ENCODE measurements around the gene ADH1B.
"Not testable (repeated sequence)": the region's sequence is repeated elsewhere in the genome, so short reads cannot be mapped to it uniquely, and the experiment has no call there.

The ADH1B gene

GRCh38 chr4:99321241-99322191 lies at the start of gene ADH1B:
Gene ADH1B, minus strand, starts transcription at chr4:99321401. Its CDS starts 70 bp downstream, at chr4:99321331.
- no peak within 1 kb of the TSS for H3K27ac ChIP-seq
- no peak for TF ChIP-seq CTCF (IDR thresholded peaks at IDR 0.05)
- TF ChIP-seq ZFX (IDR thresholded peaks at IDR 0.05; ENCODE audit: borderline replicate concordance), result no peak

- H3K27ac ChIP-seq, result not testable (repeated sequence)
Observed at GRCh38 chr4:99367817-99368216, 46.6 kb upstream of the ADH1B start.

GRCh38 chr4:99366491-99366890 lies 45.3 kb upstream of the ADH1B start:
- TF ChIP-seq ZFX (IDR thresholded peaks at IDR 0.05; ENCODE audit: borderline replicate concordance) (no peak), CTCF (IDR thresholded peaks at IDR 0.05) (no peak)
- no peak overlapping the region for H3K27ac ChIP-seq

DNA sequence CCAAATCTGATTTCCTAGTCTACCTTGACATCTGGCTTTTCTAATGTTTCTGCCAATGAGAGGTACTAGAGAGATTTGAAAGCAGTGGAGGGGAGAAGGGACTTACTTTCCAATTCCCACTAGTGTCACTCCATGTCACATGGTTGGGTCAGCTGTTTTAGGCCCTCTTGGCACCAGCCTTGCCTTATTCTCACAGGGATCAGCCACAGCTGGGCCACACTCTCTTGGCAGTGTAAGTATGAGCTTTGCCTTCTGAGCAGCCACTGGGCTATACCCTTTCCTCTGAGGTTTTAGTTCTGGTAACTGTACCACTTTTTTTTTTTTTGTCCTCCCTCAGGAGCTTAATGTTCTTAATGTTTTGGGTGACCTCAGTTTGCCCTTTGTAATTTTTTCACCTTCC lies 41.6 kb upstream of the ADH1B start:
- H3K27ac ChIP-seq, result no peak overlapping the region
- TF ChIP-seq ZFX (IDR thresholded peaks at IDR 0.05; ENCODE audit: borderline replicate concordance) (no peak), CTCF (IDR thresholded peaks at IDR 0.05) (no peak)

DNA sequence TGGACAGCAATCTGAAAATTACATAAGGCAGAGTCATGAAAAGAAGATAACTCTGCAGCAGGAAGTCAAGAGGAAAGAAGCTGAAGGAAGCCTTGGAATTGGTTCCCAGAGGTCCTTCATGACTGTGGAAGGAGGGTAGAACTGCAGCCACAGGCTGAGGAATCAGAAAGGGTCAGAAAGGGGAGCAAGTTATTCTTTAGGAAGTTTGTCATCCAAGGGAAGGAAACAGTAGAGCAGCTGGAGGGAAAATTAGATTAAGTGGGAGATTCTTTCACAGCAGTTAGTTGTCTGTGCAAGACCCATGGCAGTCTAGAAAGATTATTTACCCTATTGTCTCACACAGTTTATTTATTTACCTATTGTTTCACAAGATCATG lies 40.7 kb upstream of the ADH1B start:
- TF ChIP-seq CTCF (IDR thresholded peaks at IDR 0.05) (no peak), ZFX (IDR thresholded peaks at IDR 0.05; ENCODE audit: borderline replicate concordance) (no peak)
- H3K27ac ChIP-seq, result no peak overlapping the region

- TF ChIP-seq CTCF (IDR thresholded peaks at IDR 0.05), result no peak
- no peak for TF ChIP-seq ZFX (IDR thresholded peaks at IDR 0.05; ENCODE audit: borderline replicate concordance)
- no peak overlapping the region for H3K27ac ChIP-seq
Observed at GRCh38 chr4:99361268-99361898, 40.2 kb upstream of the ADH1B start.

- no peak overlapping the region for H3K27ac ChIP-seq
- TF ChIP-seq ZFX (IDR thresholded peaks at IDR 0.05; ENCODE audit: borderline replicate concordance), result no peak
- no peak for TF ChIP-seq CTCF (IDR thresholded peaks at IDR 0.05)
Observed at GRCh38 chr4:99359480-99360204, 38.4 kb upstream of the ADH1B start.
